NK-92 (cell line): ENCODE results near the gene NKX1-1.
"Not testable (repeated sequence)": the region's sequence is repeated elsewhere in the genome, so short reads cannot be mapped to it uniquely, and the experiment has no call there.

Experiments
- DNase-seq: peaks from one replicate; lab custom pipeline; 2025; ENCODE audit not compliant: unreplicated experiment; lab: John Stamatoyannopoulos, UW

The NKX1-1 gene

DNA sequence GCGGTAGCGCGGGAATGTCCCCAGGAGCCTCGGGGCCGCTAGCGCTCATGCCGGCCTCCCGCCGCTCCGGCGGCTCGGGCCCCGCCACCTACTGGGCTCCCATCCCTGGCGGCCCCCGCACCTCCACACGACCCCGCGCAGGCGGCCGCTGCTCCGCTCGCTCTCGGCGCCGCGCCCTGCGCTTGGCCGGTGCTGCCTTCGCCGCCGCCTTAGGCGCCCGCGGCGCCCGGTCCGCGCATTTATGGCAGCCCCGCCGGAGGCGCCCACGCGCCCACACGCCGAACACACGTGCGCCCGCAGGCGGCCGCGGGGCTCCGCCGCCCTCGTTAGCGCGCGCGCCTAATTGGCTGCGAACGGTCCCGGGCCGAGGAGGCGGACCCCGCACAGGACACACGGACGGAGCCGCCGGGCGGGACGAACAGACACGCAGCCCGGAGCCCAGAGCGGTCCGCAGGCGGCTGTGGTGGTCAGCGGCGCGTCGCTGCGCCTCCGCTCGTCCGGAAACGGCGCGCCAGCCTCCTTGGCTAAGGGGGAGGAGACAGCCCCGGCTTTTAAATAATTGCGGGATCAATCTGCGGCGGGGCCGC is at the start of gene NKX1-1:
TSS of gene NKX1-1 (minus strand) at position 49 of the 587 bp plus-strand sequence. CDS start at position 49, 0 bp downstream.
- no peak for DNase-seq

GRCh38 chr4:1453731-1454130 is 47.5 kb upstream of the NKX1-1 start:
- DNase-seq, result no peak

- DNase-seq, result no peak
Observed at GRCh38 chr4:1452431-1453051, 46.3 kb upstream of the NKX1-1 start.

DNA sequence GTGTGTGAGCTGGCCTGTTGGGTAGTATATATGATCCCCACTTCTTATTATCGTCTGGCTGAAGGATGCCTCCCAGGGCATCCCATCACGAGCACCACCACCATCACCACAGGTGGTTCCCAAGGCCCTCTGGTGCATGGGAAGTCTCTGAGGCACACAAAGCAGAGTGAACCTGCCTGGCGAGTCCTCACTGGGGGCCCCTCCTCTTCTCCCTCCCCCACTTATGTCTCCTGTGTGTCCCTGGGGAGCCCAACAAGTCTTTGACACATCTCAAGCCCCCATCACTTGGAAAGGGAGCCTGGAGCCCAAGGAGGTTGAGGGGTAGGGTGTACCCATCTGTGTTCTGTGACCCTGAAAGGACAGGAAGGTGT is 45.5 kb upstream of the NKX1-1 start:
- DNase-seq, result no peak

- no peak for DNase-seq
Observed at GRCh38 chr4:1451106-1451751, 45.0 kb upstream of the NKX1-1 start.

GRCh38 chr4:1449833-1450741 is 43.8 kb upstream of the NKX1-1 start:
- DNase-seq, result no peak

GRCh38 chr4:1449475-1449832 is 43.2 kb upstream of the NKX1-1 start:
- DNase-seq, result no peak

GRCh38 chr4:1448589-1449420 is 42.6 kb upstream of the NKX1-1 start:
- DNase-seq, result no peak

GRCh38 chr4:1447676-1448588 is 41.7 kb upstream of the NKX1-1 start:
- DNase-seq, result no peak

GRCh38 chr4:1446502-1447386 is 40.5 kb upstream of the NKX1-1 start:
- DNase-seq, result no peak

DNA sequence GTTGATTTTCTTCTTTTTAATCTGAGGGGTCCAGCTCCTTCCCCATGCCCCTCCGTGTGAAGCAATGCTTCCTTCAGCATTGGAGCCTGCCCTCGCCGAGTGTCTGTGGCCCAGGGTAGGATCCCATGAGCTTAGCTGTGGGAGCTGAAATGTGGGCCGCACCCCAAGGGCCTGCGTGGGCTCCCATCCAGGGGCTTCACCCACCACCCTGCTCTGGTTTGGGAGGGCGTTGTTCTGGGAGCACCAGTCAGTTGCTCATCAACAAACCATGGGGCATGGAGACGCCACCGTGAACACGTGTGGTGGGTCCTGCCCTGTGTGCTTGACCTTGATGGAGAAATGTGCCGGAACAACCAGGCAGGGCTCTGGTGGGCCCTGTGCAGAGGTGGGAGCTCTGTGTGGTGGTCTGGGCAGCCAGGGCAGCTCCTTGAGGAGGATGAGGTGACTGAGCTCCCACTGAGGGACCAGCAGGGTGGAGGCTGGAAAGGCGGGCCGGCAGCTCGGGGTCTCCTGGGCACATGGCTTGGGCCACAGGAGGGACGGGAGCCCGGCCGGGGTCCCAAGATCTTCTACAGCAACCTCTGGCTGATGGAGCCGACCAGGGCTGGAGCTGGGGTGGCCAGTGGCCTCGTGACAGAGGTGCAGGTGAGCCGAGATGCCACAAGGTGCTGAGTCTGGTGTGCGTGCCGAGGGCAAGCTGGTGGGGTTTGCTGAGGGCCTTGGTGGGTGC is 39.6 kb upstream of the NKX1-1 start:
- DNase-seq, result no peak

DNA sequence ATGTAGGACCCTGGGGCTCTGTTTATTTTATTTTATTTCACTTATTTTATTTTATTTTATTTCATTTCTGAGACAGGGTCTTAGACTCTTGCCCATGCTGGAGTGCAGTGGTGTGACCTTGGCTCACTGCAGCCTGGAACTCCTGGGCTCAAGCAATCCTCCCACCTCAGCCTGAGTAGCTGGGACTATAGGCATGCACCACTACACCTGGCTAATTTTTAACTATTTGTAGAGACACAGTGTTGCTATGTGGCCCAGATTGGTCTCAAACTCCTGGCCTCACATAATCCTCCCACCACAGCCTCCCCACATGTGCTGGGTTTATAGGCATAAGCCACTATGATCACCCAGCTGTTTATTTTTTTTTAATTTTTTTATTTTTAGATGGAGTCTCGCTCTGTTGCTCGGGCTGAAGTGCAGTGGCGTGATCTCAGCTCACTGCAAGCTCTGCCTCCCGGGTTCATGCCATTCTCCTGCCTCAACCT is 37.5 kb upstream of the NKX1-1 start:
- not testable (repeated sequence) for DNase-seq

GRCh38 chr4:1427010-1427409 is 20.8 kb upstream of the NKX1-1 start:
- no peak for DNase-seq

- no peak for DNase-seq
Observed at GRCh38 chr4:1421657-1422056, 15.4 kb upstream of the NKX1-1 start.

DNA sequence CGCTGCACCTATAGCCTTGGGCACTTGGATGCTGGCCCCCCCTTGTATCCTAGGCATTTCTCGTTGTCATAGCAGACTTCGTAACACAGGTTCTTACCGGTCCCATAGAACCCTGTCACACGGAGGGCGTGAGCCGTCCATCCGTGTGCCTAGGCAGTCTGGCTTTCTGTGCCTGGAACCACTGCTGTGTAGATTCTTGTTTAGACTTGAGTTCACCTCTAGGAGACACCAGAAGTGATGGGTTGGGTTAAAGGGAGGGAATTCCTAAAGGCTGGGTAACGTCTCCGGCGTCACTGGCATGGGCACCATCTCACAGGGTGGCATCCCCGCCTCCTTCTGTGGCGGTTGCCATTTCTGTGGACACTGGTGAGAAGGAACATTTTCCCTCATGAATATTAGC is 13.5 kb upstream of the NKX1-1 start:
- DNase-seq, result no peak

DNA sequence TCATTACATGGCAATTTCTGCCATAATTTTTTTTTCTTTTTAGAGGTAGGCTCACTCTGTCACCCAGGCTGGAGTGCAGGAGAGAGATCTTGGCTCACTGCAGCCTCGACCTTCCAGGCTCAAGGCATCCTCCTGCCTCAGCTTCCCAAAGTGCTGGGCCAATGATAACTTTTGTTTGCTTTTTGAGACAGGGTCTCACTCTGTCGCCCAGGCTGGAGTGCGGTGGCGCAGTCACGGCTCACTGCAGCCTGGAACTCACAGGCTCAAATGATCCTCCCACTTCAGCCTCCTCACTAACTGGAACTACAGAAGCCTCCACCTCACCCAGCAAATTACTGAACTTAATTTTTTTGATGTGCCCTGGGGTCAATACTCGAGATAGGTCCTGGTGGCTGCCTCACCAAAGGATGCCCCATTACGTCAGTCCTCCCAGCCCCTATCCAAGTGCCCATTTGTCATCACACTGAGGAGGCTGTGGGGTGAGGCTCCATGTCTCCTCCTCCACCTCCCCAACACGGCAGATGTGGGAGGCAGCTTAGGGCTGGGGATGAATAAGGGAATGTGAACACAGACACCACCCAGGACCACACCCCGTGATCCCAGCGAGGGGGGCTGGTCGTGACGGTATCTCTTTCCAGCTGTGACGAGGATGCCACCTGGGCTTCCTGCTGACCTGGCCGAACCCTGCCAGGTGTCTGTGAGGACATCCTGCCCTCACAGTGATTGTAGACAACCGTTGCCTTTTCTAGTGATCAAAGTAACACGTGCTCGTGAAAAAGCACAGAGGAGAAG is 12.4 kb upstream of the NKX1-1 start:
- DNase-seq, result no peak
